ENCODE data around the gene CAPSL.
"Not testable (repeated sequence)": the region's sequence is repeated elsewhere in the genome, so short reads cannot be mapped to it uniquely, and the experiment has no call there.

The CAPSL gene

DNA sequence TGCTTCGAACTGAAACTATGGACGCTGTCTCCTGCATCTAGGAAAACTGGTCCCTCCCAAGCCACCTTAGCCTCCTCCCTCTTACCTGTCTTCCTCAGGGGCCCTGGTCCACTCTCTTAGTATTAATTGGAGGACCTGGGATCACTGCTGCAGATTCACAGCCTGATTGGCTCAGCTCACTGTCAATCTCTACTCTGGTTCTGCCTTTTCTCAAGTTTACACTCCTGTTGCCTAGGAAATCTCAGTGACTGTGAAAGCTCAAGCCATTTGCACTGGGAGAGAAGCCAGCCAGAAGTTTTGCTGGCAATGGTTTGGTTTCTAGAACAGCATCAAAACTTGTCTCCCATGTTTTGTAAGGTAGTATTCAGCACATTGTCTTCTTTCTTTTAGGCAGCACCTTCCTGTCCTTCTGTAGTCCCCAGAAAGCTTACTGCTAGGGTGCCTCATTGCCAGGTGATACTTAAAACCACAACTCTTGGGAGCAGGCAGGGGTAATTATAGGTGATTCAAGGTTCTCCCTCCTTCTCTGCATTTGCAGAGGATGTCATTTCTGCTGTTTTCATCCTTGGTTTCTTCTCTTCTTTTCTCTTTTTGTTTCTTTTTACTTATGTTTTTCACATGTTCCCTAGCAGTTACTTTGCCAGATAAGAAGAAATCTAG, at the start of gene CAPSL:
TSS of gene CAPSL (minus strand) at position 55 of the 660 bp plus-strand sequence. CDS start 17,502 bp downstream, outside the sequence.
- peak; percentile 17 for DNase-seq

DNA sequence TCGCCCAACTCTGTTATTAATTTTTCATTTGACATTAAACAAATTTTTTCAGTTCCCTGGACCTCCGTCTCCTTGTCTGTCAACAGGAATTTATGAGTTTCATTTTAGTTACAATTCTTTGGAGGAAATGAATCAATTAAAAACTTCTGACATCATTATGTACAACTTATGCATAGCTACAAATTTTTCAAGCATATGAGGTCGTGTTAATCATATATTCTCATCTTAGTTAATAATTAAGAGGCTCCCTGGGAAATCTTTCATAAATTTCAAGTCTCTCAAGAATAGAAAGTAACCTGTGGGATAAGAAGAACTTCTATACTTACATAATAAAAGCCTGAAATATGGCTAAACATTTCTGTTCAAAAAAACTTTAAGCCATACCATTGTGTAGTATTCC, 49.4 kb upstream of the CAPSL start:
- DNase-seq: no peak

DNA sequence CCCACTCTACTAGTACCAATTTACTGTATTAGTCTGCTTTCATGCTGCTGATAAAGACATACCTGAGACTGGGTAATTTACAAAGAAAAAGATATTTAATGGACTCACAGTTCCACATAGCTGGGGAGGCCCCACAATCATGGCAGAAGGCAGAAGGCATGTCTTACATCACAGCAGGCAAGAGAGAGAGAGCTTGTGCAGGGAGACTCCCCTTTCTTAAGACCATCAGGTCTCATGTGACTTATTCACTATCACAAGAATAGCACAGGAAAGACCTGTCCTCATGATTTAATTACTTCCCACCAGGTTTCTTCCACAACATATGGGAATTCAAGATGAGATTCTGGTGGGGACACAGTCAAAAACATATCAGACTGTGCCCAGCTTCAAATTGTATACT, 41.3 kb upstream of the CAPSL start:
- no peak for DNase-seq

DNA sequence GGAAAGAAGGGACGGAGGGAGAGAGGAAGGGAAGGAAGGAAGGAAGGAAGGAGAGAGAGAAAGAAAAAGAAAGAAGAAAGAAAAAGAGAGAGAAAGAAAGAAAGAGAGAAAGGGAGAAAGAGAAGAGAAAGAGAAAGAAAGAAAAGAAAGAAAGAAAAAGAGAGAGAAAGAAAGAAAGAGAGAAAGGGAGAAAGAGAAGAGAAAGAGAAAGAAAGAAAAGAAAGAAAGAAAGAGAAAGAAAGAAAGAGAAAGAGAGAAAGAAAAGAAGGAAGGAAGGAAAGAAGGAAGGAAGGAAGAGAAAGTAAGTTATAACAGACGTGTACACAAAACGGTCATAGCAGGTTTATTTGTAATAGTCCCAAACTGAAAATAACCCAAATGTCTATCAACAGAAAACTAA, 38.4 kb upstream of the CAPSL start:
- not testable (repeated sequence) for DNase-seq

DNA sequence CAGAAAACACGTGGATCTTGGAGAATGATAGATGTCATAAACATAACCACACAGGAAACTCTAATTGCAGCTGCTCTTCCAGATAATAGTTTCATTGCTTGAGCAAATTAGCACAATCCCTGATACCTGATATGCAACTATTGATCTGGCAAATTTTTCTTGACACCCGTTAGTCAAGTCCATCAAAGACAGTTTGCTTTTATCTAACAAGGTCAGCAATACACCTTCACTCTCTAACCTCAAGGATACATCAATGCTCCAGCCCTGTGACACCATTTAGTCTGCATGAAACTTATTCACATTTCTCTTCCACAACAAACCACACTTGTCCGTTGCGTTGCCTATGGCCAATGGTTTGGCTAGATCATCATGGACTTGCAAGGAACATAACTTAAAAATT, 36.1 kb upstream of the CAPSL start:
- no peak for DNase-seq

DNA sequence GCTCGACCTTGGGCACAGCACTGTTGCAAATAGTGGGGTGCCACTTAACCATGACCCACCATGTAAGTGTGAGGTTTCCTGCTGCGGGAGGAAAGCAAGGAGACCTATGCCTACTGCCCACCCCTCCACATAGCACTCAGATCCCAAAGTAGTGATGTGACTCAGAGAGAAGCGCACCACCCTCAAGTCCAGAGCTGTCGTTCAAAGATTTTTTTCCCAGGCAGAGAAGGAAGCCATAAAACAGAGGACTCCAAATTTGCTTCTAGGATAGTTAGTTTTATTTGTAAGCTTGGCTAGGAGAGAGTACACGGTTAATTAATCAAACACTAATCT, 33.4 kb upstream of the CAPSL start:
- DNase-seq: no peak

DNA sequence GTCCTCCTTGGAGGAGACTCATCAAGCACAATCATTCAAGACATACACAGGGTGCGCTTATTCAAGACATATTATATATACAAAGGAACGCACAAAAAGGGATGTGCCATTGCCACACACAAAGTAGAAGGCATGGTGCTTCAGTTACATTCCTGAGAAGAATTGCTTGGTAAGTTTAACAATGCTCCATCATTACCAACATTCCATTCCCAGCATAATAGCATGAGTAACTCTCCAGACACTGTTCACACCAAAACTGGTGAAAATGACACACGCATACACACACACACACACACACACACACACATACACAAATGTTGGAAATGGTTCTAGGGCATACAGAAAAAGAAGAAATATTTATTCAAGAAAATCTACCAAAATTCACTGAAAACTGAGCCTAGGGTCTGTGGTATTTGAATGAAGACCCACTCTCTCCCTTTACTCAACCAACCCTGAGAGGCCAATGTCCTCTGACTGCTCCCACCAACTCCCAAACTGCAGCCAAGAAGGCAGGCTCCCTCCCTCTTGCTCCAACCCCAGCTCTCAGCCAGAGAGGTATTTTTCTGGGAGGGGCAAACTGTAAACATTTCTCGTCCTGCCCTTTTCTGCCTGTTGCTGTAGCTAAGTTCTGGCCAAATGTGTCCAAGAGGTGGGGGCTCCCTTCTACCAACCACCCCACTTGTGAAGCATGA, 32.9 kb upstream of the CAPSL start:
- no peak for DNase-seq

DNA sequence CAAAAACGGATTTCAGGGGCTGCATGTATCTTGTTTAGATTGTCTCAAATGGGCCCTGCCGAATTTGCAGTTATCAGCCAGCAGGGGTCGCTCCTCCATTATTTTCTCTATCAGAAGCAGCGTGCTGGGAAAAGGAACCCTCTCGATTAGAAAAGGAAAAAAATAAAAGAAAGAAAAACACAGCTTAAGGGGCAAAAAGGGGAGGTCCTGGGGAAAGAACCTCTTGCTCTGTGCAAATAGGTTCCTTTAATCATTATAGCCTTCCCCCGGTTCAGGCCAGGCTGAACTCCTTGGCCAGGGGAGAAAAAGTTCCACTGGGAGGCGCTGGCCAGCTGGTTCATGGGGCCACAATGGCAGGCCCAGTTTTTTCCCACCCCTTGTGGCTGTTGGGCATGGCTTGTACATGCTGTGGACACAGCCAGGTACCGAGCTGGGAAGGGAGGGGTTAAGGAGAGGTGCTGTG, 25.0 kb upstream of the CAPSL start:
- no peak for DNase-seq

DNA sequence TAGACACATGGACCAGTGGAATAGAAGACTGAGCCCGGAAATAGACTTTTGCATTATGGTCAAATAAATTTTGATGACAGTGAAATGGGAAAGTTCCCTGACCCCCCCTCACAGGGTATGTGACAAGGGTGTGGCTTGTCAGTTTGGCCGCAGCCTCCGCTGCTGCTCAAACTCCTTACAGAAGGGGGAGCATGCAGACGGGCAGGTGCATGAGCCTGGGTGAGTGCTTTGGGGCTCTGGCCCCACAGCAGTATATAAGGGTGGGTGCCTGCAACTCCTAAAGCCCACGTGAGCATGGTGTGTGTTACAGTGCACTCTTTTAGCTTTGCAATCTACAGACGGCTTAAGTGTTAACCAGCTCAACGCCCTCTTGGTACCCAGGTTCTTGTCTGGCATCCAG, 21.9 kb upstream of the CAPSL start:
- no peak for DNase-seq

DNA sequence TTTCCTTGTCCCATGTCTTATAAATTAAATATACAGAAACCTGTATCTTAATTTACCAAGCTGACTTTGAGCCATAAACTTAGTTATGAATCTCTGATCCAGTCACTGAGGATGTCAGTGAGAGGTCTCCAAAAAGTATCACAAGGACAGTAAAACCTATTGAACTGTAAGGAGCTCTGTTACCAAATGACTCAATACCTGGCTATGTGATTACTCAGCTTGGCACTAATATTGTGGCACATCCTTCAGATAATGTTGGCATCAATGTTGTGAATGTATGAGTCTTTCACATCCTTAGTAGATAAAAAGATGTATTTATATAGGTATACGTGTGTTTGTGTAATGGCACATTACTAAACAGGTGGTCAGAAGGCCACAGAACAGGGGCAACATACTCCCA, 18.0 kb upstream of the CAPSL start:
- DNase-seq: no peak

DNA sequence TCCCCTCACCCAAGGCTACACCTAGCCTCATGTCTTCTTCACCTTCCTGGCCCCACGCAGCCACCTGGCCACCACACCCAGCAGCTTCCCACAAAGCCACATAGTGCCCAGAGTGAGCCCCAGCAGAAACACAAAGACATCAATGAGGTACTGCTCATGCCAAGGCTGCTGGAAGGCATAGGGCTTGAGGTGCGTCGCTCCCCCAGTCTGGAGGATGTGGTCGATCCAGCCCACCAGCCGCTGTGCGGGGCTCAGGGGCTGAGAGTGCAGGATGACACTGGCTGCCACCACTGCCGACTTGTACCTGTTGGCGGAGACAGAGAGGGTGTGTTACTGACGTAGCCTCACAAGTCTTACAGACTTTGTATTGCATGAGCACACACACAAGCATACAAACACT, 15.8 kb upstream of the CAPSL start:
- no peak for DNase-seq

DNA sequence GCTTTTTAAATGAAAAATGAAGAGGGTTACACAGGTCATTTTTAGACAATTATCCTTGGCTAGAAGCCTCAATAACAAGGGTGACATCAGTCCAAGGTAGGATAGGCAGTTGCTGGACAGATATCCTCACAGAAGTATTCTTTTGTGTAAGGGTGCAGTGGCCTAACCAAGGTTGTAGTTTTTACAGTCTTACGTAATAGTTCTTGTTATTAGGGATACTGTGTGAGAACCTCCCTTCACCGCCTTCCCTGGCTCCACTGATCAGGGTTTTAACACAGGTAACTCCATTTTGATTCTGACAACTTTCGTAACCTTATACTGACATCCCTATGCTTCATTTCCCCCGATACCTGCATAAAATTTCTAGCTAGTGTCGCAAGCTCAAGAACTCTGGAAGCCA, 8.7 kb upstream of the CAPSL start:
- no peak for DNase-seq

DNA sequence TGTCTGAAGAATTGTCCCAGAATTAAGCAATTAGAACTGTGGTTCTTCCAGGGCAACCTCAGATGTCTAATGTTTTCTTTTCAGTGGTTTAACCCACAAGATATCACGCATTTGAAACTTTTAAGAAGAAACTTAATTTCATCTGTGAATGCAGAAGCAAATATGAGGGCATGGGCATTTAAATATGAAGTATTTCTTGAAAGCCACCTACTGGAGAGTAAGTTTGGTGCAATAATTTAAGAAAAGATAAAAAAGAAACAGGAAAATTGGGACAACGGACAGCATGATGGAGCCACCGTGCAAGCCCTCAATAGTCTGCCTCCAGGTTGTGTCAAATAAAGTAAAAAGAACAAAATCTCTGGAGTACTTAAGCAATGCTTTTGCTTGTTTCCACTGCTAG, 1.2 kb upstream of the CAPSL start:
- DNase-seq: no peak

DNA sequence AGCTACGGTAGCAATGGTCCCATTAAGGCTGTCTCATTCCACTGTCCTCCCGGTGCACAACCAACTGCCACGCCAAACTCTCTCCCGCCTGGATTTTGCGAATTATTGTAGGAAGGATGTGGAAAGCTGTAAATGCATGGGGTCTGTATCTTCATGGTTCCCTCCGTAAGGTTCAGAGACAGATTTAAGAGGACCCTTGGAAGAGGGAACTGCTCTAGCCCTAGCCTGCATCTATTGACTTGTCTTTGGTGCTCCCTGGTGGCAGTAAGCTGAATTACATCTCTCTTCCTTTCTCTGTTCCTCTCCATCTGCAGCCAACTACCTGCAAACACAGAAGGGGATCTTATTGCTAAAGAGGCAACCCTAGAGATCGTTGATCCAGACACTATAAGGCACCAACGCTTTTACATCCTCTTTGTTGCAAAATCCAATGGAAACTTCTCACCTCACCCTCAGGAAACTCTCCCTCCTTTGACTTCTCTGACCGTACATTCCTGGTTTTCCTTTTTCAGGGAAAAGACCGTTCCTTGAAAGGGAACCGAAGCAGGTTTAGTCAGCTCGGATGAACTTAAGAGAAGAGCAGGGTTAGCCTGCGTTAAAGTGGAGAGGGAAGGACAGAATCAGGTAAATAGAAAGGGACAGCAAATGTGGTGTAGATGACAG, 11.9 kb downstream of the CAPSL start:
- DNase-seq: peak; percentile 75

DNA sequence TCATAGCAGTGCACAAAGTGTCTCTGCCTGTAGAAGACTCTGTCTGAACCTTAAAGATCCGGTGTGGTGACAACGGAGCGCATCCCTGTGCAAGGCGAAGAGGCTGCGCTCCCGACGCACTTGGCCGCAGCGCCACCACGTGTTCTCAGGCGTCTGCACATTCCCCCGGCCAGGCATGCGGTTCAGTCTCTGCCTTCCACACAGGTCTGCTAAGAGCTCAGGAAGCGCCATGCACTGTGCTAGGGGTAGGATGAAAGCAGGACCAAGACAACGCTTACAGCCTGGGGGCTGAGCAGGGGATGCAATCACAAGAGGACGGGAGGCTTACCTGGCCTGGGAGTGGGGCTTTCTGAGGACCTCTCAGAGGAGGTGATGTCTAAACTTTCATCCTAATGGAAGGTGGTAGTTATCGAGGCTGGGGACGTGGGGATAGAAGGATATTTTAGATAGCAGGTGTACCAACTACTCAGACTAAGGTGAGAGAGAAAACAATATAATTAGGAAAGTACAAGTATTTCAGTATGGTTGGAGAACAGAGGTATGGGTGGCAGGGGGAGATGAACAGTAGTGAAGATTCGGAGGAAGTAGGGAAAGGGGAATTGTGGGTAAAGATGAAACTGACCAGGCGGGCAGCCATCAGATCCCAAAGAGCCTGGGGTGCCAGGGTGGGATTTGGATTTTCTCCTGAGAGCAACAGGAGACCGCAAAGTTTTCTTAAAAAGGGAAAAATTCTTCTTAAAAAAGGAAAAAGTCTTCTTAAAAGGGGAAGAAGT, 13.3 kb downstream of the CAPSL start:
- DNase-seq: peak; percentile 78

DNA sequence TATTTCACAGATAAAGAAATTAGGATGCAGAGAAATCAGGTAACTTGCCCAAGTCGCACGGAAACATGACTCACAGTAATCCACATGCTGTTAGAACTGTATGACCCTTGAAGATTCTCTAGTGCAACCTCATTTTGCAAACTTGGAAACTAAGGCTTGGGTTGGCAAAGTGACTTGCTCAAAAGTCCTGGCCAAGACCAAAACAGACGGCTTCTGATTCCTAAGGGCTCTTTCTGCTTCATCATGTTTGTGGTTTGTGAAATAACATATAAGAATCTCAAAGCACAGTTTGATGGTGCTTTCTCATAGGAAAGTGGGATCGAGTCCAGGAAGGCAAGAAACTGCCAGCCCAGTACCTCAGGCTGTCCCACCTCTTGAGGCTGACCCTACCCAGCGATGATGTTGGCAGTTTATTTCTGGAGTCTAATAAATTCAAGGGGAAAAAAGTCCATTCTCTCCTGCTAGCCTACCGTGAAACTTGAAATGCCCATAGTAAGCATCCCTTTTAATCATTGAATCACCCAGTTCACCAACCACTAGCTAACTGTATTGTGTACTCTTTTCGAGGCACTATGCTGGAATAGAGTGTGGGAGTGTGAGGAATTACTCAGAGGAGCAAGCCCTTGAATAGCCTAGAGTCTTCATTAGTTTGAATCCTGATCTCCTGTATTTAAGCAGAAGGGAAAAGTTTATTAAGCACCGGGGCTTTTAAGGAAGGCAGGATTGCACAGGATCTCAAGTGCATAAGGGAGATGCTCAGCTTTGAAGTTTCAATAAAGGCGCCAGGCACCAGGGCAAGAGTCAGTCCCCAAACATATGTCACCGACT, 14.1 kb downstream of the CAPSL start:
- DNase-seq: no peak

DNA sequence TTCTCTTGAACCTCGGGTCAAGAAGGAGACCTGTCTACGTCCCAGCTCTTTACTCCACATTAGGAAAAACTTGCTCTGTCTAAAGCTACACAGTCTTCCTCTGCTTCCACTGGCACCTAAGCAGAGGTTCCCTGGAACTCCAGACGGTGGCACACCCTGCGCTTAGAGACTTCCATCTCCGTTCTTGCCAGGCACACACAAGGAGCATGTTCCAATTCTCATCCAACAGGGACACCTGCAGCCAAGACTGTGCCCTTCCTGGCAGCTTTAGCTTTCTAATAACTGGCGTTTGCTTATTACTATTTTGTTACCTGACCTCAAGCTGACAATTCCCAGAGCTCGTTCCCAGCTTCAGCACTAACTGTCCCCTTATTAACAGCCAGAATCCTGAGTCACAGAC, 16.0 kb downstream of the CAPSL start:
- no peak for DNase-seq

DNA sequence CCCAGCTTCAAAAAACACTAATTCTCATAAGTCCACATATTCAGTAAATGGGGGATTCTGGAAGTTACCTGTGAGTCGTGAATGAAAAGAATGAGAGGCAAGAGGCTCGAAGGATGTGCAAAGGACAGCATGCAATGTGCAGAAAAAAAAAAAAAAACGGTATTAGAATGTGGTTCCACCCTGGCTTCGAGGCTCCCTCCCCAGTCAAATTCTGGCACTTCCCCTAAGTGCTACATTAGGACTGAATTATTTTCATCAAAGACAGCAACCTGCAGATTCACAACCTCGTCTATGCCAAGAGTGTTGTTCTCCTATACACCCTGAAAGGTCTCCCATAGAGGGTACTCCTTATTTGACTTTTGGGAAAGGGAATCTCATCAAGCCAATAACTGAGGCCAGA, 16.5 kb downstream of the CAPSL start:
- DNase-seq: no peak

DNA sequence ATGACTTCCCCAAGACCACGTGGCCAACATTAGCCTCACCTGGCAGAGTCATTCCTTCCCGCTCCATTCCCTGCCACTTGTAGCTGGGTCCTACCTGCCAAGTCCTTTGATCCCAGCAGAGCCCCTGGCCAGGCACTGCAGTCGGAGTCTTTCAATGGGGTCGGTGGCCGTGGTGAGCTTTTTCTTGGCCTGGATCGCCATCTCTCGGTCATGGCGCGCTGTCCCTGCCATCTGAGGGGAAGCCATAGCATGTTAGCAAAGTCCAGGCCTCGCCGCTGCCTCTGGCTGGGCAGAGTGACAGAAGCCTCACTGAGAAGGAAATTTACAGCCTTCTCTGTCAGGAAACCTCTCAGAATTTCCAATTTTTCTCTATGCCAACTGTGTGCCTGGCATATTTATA, 17.5 kb downstream of the CAPSL start:
- no peak for DNase-seq

DNA sequence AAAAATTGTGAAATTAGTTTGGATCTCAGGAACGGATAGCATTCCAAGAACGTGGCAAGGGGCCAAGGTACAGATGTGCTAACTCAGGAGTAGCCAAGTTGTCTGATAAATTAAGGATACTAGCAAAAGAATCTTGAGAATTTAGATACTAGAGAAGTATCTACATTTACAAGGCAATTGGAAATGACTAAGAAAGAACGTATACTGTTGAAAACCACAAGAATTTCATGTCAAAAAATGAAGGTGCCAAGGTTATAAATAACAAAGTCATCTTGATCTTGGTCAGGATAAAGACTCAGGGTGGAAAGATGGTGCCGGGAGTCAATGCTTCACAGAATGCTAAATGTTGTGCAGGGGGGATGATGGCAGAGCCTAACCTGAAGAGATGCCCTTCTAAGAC, 19.2 kb downstream of the CAPSL start:
- no peak for DNase-seq

DNA sequence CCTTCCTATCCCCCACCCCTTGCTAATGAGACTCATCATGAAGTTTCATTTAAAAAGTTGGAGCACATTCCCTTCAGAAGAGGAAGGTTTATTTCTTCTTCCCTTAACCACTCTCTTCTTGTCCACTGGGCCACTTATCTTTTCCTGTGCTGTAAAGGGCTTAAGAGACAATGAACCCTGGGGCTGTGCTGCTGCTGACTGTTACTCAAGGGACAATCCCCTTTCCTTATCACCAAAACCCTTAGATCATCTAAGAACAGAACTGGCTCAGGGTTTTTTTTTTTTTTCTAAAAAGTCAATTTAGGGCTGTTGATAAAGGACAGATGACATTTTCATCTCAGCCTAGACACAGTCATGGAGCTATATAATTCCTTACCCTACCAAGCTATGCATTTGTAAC, 29.6 kb downstream of the CAPSL start:
- DNase-seq: no peak

DNA sequence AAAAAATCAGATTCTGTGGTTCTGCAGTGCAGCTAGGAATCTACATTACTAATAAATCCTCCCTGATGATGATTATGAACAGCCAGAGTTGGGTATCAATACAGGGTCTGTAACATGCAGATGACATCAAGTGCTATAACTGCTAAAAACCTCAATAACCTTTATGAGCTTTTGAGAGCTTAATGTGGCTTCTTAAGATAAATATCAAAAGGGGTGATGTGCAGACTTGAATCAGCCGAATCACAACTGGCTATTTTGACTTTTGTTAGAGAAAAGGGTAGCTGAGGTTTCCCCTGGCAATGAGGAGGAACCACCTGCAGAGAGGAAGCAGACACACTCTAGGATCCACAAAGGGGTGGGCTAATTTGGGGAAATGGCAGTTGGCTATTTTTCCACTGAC, 30.2 kb downstream of the CAPSL start:
- DNase-seq: no peak
